DMS114 treated with DMSO at 0.1 percent for 48 hours (cell line): Measurements from ENCODE around the gene ELFN1.

Source experiments
- DNase-seq: peaks from one replicate; lab custom pipeline; 2025; ENCODE audit not compliant: unreplicated experiment; lab: John Stamatoyannopoulos, UW

ELFN1 gene

DNA sequence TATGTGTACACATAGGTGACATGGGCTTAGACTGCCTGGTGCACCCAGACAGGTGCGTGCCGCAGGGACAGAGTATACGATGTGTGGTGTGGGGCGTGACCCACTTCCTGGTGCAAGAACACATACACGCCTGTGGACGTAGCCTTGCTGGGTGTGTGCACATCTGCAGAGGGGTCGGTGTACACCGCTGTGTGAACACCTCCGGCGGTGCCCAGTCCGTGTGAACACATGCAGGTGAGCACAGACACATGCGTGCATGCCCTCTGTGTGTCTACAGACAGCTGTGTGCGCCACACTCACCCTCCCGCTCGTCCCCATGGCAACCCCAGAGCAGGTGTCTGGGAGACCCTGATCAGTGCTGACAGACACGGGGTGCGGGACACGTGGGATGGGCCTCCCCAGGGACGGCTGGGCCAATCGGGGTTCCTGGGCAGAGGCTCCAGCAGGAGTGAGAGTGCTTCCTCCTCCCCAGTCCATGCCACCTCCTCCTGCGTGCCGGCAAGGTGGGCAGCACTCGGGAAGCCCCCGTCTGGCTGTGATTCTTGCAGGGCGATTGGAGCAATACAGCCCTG is 23.4 kb downstream of the ELFN1 start:
- no peak for DNase-seq

DNA sequence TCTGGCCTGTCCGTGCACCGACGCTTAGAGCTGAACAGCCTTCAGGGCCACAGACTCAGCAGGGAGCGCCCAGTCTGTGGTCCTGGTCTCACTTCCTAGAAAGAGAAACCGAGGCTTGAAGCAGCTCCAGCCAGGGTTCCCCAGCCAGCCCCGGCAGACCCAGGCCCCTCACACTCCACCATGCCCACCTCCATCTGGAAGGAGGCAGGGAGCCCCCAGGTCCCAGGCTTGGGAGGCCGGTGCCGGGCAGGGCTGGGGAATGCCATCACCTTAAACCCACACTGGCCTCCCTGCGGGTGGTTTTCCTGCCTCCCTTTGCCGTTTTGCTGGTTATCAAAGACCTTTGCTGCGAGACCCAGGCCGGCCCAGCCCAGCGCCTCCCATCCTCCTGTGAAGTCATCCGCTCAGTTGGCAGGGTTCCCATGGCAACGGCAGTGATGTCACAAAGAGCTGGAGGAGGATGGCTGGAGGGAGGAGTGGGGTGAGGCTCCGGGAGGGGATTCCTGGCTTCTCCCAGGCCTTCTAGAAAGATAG is 24.0 kb downstream of the ELFN1 start:
- DNase-seq: no peak

DNA sequence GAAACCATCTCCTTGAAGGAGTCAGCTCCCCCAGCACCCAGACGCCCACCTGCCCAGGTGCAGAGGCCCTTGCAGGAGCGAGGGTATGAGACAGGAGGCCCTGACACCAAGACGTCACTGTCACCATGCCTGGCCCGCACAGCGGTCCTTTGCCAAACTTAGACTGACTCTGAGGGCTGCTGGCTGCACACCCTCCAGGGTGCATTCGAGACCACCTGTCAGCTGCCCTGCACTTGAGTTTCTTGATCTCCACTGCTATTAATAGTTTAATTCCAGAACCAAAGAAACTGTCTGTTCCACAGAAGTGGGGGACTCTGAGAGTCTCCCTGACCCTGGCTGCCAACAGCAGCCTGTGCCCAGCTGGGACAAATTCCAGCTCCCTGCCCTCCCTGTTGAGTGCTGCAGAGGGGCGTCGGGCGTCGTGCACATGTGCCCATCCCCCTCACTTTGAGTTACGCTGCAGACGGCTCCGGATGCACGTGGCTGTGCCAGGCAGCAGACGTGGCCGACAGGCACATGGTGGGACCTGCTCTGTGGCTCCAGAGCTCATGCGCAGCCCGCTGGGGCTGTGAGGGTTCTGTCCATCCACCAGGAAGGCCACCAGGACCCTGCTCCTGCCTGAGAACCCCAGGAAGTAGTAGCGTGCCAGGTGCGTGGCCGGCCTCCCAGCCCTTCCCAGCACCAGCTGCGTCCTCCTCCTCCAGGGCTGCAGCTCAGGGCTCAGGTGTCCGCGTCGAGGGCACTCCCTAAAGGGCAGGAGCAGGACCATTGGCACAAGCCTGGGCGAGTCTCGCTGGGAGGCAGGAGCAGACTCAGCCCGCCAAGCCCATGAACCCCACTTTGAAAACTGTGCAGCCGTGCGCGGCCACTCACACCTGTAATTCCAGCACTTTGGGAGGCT is 24.8 kb downstream of the ELFN1 start:
- no peak for DNase-seq

DNA sequence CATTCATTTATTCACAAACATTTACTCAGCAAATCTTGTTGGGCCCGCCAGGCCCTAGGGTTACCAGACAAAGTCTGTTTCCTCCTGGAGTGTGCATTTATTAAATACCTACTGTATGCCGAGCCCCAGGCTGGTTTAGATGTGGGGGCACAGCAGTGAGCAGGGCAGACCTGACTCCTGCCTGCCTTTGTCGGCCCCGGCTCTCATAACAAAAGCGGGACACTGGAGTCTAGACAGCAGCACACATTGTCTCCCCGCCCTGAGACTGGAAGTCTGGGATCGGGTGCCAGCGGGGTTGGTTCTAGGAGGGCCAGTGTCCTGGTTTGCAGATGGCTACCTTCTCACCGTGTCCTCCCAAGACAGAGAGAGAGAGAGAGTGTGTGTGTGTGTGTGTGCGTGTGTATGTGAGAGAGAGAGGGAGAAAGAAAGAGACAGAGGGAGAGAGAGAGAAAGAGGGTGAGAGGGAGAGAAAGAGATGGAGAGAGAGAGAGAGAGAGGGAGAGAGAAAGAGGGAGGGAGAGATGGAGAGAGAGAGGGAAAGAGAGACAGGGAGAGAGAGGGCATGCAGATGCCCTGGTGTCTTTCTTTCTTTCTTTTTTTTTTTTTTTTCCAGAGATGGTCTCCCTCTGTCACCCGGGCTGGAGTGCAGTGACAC is 25.9 kb downstream of the ELFN1 start:
- no peak for DNase-seq

DNA sequence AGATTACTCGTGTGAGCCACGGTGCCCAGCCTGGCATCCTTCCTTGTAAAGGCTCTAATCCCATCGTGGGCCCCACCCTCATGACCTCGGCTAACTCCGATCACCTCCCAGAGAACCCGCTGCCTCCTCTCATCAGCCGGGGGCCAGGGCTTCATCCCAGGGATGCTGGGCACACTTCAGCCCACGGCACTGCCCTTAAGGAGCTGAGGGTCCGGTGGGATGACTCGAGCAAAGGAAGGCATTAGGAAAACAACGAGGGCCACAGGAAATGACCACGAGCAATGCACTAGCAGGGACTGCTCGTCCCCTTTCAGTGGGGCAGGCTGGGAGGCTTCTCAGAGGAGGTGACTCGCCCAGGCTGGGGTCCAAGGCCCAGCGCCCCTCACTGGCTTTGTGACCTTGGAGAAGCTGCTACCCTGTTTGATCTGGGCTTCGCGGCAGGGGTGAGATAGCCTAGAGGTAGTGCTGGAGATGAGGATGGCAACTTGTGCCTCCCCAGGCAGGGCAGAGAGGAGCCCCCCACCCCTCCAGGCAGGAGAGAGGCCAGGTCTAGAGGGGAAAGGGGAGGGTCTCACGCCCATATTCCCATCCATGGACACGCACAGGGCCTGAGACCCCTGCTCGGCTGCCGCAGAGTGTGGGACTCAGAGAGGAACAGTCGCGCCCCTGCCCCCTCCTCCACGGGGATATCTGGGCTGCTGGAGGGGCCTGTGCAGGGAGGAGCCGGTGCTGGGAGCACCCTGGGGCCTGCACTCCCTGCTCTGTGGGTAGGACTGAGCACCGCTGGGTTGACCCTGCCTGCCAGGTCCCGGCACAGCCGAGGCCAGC is 26.8 kb downstream of the ELFN1 start:
- no peak for DNase-seq

DNA sequence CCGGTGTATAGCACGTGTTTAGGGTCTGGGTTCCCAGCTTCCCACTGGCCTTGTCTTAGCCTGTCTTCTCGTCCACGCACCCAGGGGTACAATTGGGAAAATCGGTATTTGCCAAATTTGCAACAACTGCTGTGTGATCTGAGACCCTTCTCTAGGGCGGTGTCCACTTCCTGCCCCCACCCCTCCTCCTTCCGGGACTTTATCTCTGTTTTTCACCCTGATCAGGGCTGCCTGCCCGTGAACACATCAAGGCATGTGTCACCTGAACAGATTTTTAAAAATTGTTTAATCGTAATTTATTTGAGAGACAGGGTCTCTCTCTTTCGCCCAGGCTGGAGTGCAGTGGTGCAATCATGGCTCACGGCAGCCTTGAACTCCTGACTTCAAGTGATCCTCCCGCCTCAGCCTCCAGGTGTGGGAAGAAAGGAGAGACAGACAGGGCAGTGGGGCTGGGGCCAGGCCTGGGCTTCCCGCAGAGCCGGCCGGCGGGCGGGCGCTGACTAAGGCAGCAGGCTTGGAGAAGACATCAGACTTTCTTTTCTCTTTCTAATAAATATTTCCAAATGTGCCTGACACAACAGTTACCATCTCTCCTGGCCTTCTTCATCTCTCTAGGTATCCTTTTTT is 27.5 kb downstream of the ELFN1 start:
- no peak for DNase-seq

DNA sequence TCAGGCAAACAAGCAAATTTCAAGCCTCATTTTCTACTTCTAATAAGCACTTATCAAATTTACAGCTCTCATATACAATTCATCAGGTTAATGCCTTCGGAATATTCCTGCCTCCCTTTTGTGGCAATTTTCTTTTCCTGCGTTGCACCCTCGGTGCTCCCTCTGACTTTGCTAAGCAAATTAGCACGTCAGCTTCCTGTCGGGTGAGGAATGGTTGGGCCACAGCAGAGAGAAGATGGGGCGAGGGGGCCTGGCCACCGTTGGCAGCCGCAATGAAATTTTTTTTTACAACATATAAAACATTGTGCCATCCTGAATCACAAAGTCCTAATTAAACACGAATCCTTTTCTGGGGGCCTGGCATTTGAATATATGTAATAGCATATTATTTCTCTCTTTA is 28.1 kb downstream of the ELFN1 start:
- DNase-seq: no peak

DNA sequence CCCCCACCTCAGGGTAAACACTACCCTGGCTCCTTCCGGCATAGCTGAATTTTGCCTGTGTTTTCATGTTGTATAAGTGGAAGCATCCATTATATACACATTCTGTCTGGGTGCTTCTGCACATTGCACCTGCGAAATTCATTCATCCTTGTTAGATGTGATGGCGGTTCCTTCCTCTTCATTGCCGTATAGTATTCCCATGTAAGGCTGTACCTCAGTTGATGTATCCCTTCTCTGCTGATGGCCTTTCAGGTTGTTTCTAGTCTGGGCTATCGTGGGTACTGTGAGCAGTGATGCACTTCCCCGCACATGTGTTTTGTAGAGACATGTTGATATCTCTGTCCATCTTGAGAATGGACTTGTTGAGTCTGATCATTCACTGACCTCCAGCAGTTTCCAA is 28.9 kb downstream of the ELFN1 start:
- DNase-seq: no peak

DNA sequence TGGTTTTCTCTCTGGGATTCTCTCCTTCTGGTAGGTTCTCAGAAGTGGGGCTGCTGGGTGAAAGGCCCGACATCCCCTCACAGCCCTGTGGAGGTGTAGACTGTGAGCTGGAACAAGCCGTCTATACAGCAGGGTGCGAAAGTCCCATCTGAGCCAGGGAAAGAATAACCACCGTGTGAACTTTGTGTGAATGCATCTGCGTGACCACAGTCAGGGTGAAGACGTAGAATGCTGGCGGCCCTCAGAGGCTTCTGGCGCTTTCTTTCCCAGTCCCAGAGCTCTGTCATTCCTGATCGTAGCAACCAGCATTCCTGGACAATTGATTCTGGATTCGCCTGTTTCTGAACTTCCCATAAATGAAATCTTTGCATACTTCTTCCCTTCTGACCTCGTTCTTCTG is 30.0 kb downstream of the ELFN1 start:
- no peak for DNase-seq

DNA sequence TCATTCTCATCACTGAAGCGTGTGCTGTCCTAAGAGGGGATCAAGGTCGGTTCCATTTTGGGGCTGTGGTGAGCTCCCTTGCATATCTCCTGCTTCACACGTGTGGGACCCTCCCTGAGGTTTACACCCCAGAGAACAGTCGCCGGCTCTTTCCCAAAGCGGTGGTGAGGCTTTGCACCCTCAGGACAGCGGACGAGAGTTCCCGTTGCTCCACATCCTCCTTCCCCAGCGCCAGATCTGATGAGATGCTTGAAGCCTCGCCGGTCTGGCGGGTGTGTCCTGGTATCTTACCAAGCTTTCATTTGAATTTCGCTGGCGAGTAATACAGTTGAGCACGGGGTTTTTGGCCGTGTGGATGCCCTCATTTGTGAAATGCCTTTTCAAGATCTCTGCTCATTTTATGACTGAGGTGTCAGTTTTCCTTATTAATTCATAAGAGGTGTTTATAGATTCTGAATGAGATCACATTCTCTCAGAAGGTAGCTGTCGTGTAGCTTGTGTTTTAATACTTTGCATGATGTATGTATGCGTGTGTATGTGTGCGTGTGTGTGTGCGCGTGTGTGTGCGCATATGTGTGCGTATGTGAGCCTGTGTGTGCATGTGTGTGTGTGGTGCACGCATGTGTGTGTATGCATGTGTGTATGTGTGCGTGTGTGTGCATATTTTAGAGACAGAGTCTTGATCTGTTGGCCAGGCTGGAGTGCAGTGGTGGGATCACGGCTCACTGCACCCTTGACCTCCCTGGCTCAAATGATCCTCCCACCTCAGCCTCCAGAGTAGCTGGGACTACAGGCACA is 30.7 kb downstream of the ELFN1 start:
- DNase-seq: no peak

DNA sequence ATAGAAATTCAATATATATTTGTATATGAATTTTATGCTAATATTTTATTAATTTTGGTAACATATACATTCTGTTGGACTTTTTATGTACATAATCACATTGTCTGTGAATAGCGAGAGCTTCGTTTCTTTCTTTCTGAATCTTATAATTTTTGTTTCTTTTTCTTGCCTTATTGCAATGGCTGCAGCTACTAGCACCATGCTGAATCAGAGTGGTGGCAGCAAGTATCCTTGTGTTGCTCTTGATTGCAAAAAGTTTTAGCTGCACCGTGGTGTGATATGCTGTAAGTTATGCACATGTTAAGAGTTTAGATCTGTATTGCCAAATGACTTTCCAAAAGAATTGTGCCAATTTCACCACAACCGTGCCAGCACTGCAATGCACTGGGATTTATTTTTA is 32.6 kb downstream of the ELFN1 start:
- DNase-seq: no peak

DNA sequence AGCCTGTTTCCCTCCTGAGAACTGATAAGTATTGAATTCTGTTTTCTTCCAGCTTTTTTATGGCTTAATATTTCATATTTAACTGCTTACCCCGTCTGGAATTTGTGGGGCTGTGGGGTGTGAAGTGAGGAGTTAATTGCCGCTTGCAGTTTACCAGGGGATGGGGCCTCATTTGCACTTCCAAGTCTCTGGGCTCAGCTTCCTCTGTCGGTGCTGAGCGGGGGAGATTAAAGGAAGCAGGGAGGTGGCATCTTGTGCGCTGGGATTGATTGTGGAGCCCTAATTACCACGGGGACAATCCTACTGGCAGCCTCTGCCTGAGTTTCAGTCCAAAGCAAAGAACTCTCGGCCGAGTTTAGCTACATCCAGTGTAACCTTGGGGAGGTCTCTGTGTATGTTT is 33.4 kb downstream of the ELFN1 start:
- DNase-seq: no peak

DNA sequence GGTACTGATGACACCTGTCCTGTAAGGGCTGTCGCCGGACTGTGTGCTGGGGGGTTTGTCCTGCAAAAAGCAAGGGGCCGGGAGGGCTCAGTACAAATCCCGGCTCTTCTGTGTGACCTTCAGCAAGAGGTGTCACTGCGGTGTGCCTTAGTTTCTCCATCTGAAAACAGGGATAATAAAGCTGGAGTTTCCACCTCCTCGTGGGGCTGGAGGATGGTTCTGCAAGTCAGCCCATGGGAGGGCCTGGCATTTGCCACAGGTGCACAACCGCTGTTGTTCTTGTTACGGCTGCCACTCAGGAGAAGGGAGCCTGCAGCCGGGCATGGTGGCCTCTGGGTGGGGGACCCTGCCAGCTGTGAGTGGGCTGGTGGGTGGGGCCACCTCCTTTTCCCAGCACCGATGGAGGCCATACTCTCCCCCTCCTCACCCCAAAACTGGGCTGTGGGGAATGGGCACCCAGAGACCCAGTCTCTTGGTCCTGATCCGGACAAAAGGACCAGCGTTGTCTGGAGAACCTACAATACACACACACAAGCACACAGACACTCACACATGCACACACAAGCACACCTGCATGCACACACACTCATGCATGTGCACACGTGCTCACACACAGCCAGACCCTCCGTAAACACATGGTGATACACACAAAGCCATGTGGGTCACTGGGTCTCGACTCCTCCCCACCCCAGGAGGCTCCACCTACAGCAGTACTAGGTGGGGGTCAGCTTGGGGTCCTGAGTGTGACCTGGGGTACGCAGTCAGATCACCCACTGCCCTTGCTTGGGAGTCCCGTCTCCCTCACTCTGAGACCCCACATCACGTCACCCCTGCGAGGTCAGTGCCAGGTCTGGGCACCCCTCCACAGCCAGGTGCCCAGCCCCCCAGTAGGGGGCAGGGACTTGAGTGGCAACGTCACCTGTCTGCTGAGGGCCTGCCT is 34.1 kb downstream of the ELFN1 start:
- no peak for DNase-seq

DNA sequence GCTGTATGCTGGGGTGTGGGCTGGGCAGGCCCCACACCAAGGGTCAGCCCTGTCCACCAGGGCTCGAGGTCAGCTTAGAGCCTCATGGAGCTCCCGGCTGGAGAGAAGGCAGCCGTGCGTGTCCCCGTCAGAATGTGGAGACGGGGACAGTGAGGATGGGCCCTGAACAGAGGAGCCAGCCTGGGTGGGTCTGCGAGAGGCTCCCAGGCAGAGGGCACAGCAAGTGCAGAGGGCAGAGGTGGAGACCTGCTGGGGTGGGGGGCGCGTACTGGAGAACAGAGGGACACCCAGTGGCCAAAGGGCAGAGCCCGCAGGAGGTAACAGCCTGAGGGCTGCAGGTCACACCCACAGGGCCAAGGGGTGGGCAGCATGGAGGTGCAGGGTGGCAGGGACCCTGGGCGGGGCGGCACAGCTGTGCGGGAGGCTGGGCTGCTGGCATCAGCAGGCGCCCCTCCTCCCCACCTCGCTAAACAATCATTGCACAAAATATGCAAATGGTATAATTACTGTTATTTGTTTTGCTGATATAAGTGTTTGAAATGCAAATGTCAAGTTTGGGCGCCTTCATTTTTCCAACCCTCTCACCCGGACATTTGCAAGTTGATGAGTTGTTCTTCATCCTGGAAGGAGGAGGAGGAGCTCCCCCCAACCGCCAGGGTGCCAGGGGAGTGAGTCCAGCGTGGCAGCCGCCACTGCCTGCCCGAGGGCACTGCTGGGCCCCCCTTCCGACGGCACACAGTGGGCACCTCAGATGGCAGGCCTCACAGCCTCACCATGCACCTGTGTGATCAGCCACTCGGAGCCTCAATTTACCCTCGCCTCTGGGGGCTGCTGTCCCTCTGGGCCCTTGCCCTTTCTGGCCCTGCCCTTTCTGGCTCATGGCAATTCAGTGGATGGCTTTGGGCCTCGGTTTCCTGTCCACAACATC is 35.0 kb downstream of the ELFN1 start:
- DNase-seq: no peak

DNA sequence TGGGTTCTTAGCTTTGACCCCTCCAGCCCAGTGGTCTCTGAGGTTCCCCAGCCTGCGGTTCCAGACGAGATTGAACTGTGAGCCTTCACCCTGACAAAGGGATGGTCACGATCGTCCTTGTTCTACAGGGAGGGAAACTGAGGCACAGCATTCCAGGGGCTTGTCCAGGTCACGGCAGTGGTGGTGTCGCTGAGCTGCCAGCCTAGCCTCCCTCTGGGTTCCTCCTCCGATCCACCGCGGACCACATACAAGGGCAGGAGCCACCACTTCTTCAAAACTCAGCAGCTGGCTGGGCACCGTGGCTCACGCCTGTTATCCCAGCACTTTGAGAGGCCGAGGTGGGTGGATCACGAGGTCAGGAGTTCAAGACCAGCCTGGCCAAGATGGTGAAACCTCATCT is 35.8 kb downstream of the ELFN1 start:
- no peak for DNase-seq

DNA sequence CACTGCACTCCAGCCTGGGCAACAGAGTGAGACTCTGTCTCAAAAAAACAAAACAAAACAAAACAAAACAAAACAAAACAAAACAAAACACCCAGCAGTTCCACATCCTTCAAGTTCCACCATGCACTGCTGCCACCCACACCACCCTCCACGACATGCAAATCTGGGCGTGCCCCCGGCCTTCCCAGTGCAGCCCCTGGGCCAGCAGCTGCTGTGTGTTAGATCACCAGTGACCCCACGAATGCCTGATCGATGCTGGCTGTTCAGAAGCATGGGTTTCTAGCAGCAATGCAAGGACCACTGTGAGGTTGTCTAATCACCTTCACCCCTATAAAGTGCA is 36.3 kb downstream of the ELFN1 start:
- DNase-seq: no peak

DNA sequence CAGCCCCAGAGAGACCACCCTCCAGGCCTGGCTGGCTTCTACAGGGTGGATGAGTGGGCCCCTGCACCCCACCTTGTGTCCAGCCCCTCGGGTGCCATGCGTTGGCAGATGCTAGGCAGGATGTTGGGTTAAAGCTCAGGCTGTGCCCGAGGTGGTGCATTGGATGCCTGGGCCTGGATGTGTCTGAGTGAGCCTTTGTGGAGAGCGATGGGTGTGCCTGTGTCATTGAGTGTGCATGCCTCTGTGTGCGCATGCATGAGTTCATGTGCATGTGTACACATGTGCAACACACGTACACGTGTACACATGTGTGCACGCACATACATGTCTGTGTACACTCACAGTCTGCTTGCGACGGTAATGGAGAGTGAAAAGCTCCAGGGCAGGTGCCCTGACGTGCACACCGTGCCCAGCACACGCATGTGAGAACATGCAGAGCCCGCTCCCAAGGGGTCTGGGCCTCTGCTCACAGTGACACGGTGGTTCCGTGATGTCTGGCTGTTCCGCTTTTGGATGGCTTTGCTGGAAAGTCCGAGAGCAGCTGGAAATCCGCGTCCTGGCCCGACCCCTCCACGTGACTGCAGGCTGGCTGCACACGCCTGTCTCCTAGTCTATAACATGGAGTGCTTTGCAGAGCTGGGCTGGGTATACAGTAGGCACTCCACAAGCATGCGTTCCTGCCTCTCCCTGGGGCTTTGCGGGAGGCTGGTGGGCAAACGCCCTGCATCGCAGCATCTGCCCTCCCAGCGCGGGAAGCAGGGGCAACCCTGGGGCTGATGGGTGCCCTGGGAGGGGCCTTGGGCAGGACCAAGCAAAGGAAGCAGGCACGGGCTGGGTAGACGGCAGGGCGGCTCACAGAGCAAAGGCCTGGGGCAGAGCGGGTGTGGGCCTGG is 36.9 kb downstream of the ELFN1 start:
- DNase-seq: no peak
